ENCODE results near the gene NBL1.
"Not testable (repeated sequence)": the region's sequence is repeated elsewhere in the genome, so short reads cannot be mapped to it uniquely, and the experiment has no call there.

NBL1 gene

GRCh38 chr1:19622204-19622603, 21.9 kb upstream of the NBL1 start:
- DNase-seq (ENCODE audit: low spot score) = peak; percentile 22

GRCh38 chr1:19623523-19623922, 20.6 kb upstream of the NBL1 start:
- no peak for DNase-seq (ENCODE audit: low spot score)

- no peak for DNase-seq (ENCODE audit: low spot score)
Observed at GRCh38 chr1:19625291-19625937, 18.7 kb upstream of the NBL1 start.

- no peak for DNase-seq (ENCODE audit: low spot score)
Observed at GRCh38 chr1:19628879-19629278, 15.2 kb upstream of the NBL1 start.

- DNase-seq (ENCODE audit: low spot score) = no peak
Observed at GRCh38 chr1:19629357-19629756, 14.8 kb upstream of the NBL1 start.

GRCh38 chr1:19630192-19630591, 13.9 kb upstream of the NBL1 start:
- DNase-seq (ENCODE audit: low spot score) = not testable (repeated sequence)

GRCh38 chr1:19630720-19631395, 13.3 kb upstream of the NBL1 start:
- no peak for DNase-seq (ENCODE audit: low spot score)

GRCh38 chr1:19632211-19632610, 11.9 kb upstream of the NBL1 start:
- DNase-seq (ENCODE audit: low spot score) = no peak

GRCh38 chr1:19633106-19633505, 11.0 kb upstream of the NBL1 start:
- DNase-seq (ENCODE audit: low spot score) = no peak

- DNase-seq (ENCODE audit: low spot score) = not testable (repeated sequence)
Observed at GRCh38 chr1:19635064-19635463, 9.0 kb upstream of the NBL1 start.

GRCh38 chr1:19635646-19636045, 8.5 kb upstream of the NBL1 start:
- DNase-seq (ENCODE audit: low spot score) = no peak

- DNase-seq (ENCODE audit: low spot score) = no peak
Observed at GRCh38 chr1:19636065-19636464, 8.0 kb upstream of the NBL1 start.

GRCh38 chr1:19636749-19637148, 7.4 kb upstream of the NBL1 start:
- not testable (repeated sequence) for DNase-seq (ENCODE audit: low spot score)

GRCh38 chr1:19637606-19638005, 6.5 kb upstream of the NBL1 start:
- no peak for DNase-seq (ENCODE audit: low spot score)

- DNase-seq (ENCODE audit: low spot score) = not testable (repeated sequence)
Observed at GRCh38 chr1:19639228-19639627, 4.9 kb upstream of the NBL1 start.

- no peak for DNase-seq (ENCODE audit: low spot score)
Observed at GRCh38 chr1:19639999-19640362, 4.1 kb upstream of the NBL1 start.

- DNase-seq (ENCODE audit: low spot score) = peak; percentile 33
Observed at GRCh38 chr1:19640363-19641316, 3.5 kb upstream of the NBL1 start.

- DNase-seq (ENCODE audit: low spot score) = no peak
Observed at GRCh38 chr1:19643121-19643520, 990 bp upstream of the NBL1 start.

- DNase-seq (ENCODE audit: low spot score) = no peak
Observed at GRCh38 chr1:19644395-19644680, 227 bp downstream of the NBL1 start.

GRCh38 chr1:19644681-19645410, 735 bp downstream of the NBL1 start:
- DNase-seq (ENCODE audit: low spot score) = peak; percentile 75

GRCh38 chr1:19645411-19646251, 1.5 kb downstream of the NBL1 start:
- DNase-seq (ENCODE audit: low spot score) = no peak
